ENCODE data around the gene IL36A.

IL36A gene

DNA sequence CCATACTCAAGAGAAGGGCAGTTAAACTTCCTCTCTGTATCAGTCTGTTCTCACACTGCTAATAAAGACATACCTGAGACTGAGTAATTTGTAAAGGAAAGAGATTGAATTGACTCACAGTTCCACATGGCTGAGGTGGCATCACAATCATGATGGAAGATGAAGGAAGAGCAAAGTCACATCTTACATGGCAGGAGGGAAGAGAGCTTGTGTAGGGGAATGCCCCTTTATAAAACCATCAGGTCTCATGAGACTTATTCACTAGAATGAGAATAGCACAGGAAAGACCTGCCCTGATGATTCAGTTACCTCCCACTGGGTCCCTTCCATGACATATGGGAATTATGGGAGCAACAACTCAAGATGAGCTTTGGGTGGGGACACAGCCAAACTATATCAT is 48.8 kb downstream of the IL36A start:
- TF ChIP-seq, protein P1, sequence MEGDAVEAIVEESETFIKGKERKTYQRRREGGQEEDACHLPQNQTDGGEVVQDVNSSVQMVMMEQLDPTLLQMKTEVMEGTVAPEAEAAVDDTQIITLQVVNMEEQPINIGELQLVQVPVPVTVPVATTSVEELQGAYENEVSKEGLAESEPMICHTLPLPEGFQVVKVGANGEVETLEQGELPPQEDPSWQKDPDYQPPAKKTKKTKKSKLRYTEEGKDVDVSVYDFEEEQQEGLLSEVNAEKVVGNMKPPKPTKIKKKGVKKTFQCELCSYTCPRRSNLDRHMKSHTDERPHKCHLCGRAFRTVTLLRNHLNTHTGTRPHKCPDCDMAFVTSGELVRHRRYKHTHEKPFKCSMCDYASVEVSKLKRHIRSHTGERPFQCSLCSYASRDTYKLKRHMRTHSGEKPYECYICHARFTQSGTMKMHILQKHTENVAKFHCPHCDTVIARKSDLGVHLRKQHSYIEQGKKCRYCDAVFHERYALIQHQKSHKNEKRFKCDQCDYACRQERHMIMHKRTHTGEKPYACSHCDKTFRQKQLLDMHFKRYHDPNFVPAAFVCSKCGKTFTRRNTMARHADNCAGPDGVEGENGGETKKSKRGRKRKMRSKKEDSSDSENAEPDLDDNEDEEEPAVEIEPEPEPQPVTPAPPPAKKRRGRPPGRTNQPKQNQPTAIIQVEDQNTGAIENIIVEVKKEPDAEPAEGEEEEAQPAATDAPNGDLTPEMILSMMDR (IDR thresholded peaks at IDR 0.05; ENCODE audit: control insufficient read depth, extremely low read depth, insufficient read depth): no peak

DNA sequence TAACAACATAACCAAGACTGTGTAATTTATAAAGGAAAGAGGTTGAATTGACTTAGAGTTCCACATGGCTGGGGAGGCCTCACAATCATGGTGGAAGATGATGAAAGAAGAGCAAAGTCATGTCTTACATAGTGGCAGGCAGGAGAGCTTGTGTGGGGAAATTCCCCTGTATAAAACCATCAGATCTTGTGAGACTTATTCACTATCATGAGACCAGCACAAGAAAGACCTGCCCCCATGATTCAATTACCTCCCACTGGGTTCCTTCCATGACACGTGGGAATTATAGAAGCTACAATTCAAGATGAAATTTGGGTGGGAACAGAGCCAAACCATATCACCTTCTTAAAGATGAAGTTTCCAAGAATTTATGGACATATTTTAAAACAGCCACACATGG is 51.3 kb downstream of the IL36A start:
- no peak overlapping the region for H3K4me3 ChIP-seq (ENCODE audit: low read depth, low read length)
- TF ChIP-seq, protein P1 (IDR thresholded peaks at IDR 0.05; ENCODE audit: control insufficient read depth, extremely low read depth, insufficient read depth): no peak
- DNase-seq (ENCODE audit: low read depth): no peak

More for the DNA sequence above, 48.8 kb downstream of the IL36A start:
- no peak for DNase-seq (ENCODE audit: low read depth)
- no peak overlapping the region for H3K4me3 ChIP-seq (ENCODE audit: low read depth, low read length)

DNA sequence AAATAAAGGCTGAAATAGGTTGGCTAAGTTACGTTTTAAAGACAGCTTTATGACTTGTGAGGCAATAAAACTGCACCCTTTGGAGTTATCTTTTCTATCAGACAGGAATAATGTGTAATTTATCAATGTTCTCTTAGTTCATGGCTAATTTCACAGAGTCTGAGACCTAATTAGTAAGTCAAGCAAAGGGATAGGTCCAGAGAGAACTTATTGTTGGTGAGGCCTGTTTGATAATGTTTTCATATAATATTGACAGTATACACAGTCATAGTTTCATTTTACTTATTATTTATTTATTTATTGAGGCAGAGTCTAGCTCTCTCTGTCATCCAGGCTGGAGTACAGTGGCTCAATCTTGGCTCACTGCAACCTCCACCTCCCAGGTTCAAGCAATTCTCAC is 51.9 kb downstream of the IL36A start:
- TF ChIP-seq, protein P1 (IDR thresholded peaks at IDR 0.05; ENCODE audit: control insufficient read depth, extremely low read depth, insufficient read depth): no peak
- DNase-seq (ENCODE audit: low read depth): no peak
- no peak overlapping the region for H3K4me3 ChIP-seq (ENCODE audit: low read depth, low read length)

All from LNCaP clone FGC (cell line).